Erythroblast (primary cell): ENCODE data around the gene PGLYRP3.

Experiments
- GATA1 ChIP-seq: IDR thresholded peaks from 2 replicates; pipeline ENCODE4 v1.6.1; 2011; ENCODE audit warnings: low read depth, mild to moderate bottlenecking, control low read depth, low read length, moderate library complexity
- POLR2A ChIP-seq: IDR thresholded peaks from 2 replicates; pipeline ENCODE4 v1.6.1; 2011; ENCODE audit warnings: mild to moderate bottlenecking, low read length

- TF ChIP-seq POLR2A, result no peak
- TF ChIP-seq GATA1, result no peak
Measured at GRCh38 chr1:153313288-153313687, 536 bp upstream of the PGLYRP3 start.
